GM12873 (cell line): ENCODE measurements around the gene HDDC2.

Experiments
- CTCF ChIP-seq: IDR thresholded peaks from 2 replicates; pipeline ENCODE4 v1.5.1; 2012; ENCODE audit warnings: low read depth, mild to moderate bottlenecking, moderate library complexity, low read length, control low read depth; ENCODE audit not compliant: insufficient read depth; ENCODE audit errors: missing control alignments

HDDC2 gene

GRCh38 chr6:125246566-125246965, 55.2 kb downstream of the HDDC2 start:
- TF ChIP-seq CTCF, result no peak

GRCh38 chr6:125245523-125246264, 56.1 kb downstream of the HDDC2 start:
- TF ChIP-seq CTCF, result no peak

GRCh38 chr6:125245109-125245508, 56.7 kb downstream of the HDDC2 start:
- TF ChIP-seq CTCF, result no peak

GRCh38 chr6:125237764-125238163, 64.0 kb downstream of the HDDC2 start:
- no peak for TF ChIP-seq CTCF

GRCh38 chr6:125236536-125237327, 65.0 kb downstream of the HDDC2 start:
- no peak for TF ChIP-seq CTCF

- no peak for TF ChIP-seq CTCF
These were observed 68.6 kb downstream of the HDDC2 start for GRCh38 chr6:125233202-125233601.

- TF ChIP-seq CTCF, result no peak
These were observed 69.3 kb downstream of the HDDC2 start for GRCh38 chr6:125232466-125232865.
